K562 (cell line): ENCODE data around the gene DYNC1I1. TPM values are rescaled to one million over a fixed set of nuclear protein-coding genes. Genes with fewer than 3 reads are reported as not detected.

Experiments
- ATAC-seq: fragments of 200-7000 bp; cut with Tn5 transposase; 3 replicates; pipeline ENCODE4 v1.9.1; 2020; ENCODE audit warnings: moderate library complexity
- BruUV-seq: library from RNA; stranded (reverse); fragments of 400-500 nt; replicated peaks from 2 replicates; lab custom pipeline; 2021; lab: Mats Ljungman, UMichigan
- CTCF ChIA-PET: fragments of 300-600 bp; formaldehyde crosslinking; extraction: SDS; loops from one replicate; lab custom pipeline; 2021; ENCODE audit warnings: low intra/inter-chr PET ratio; lab: Yijun Ruan, JAX
- POLR2A ChIA-PET: fragments of 300-600, 350-650 bp; sonication (Branson Sonifier 250); formaldehyde crosslinking; extraction: SDS; loops from one replicate; lab custom pipeline; 2021; ENCODE audit warnings: antibody characterized with exemption, inconsistent platforms; lab: Yijun Ruan, JAX
- DNase-seq, 4 experiments: peaks; one replicate each; pipeline versions ENCODE4 v3.0.0 to v3.0.0-alpha.2; 2011 to 2018; ENCODE audit warnings: low spot score in 3 of 4, mixed read lengths in 3 of 4; ENCODE audit errors: extremely low read depth in 1 of 4
- FAIRE-seq: peaks from 2 replicates; lab custom pipeline; 2011; peaks lifted over from hg19 to GRCh38; lab: Jason Lieb, UNC
- H2AFZ ChIP-seq: 2 replicates; pipeline ENCODE4 v1.6.0; 2011; ENCODE audit warnings: low read depth, low read length, control low read depth, inconsistent platforms
- H3K27ac ChIP-seq: fragments of 200-600 bp; 3 replicates; pipeline ENCODE4 v1.8.0; 2011; ENCODE audit warnings: low read depth, mild to moderate bottlenecking, control low read depth, inconsistent platforms, low read length, moderate library complexity, mixed read lengths; ENCODE audit errors: extremely low read depth
- H3K27me3 ChIP-seq, 2 experiments: fragments of 300-600 bp in 1 of 2; 2 replicates in 1 of 2; 3 replicates in 1 of 2; pipeline versions ENCODE4 v1.6.0 to v1.8.0; 2011; ENCODE audit warnings: inconsistent platforms in 2 of 2, low read length in 2 of 2, mild to moderate bottlenecking in 1 of 2, mixed read lengths in 1 of 2, moderate library complexity in 1 of 2; ENCODE audit not compliant: control insufficient read depth in 2 of 2, insufficient read depth in 2 of 2
- H3K36me3 ChIP-seq: fragments of 300-600 bp; 3 replicates; pipeline ENCODE4 v1.8.0; 2011; ENCODE audit warnings: mild to moderate bottlenecking, low read length, inconsistent platforms; ENCODE audit not compliant: control insufficient read depth, insufficient read depth
- H3K4me1 ChIP-seq, 2 experiments: fragments of 200-600 bp in 1 of 2; replicated peaks in 1 of 2; 2 replicates in 1 of 2; 3 replicates in 1 of 2; pipeline versions ENCODE4 v1.5.1 to v1.8.0; 2011; ENCODE audit warnings: inconsistent platforms in 2 of 2, low read length in 2 of 2, mild to moderate bottlenecking in 1 of 2, mixed read lengths in 1 of 2, moderate library complexity in 1 of 2; ENCODE audit not compliant: control insufficient read depth in 2 of 2, insufficient read depth in 2 of 2
- H3K4me2 ChIP-seq: 2 replicates; pipeline ENCODE4 v1.6.1; 2011; ENCODE audit warnings: low read length, control low read depth, inconsistent platforms, mixed read lengths; ENCODE audit not compliant: insufficient read depth
- H3K4me3 ChIP-seq: fragments of 200-600 bp; sonication (generic), shearing (Covaris generic); 2 replicates; pipeline ENCODE4 v1.5.1; 2016; ENCODE audit warnings: control low read depth, inconsistent platforms
- H3K79me2 ChIP-seq: fragments of 200-600 bp; 3 replicates; pipeline ENCODE4 v1.8.0; 2011; ENCODE audit warnings: low read length, inconsistent platforms; ENCODE audit not compliant: control insufficient read depth, insufficient read depth
- H3K9ac ChIP-seq, 2 experiments: 2 replicates each; pipeline versions ENCODE4 v1.6.0 to v1.6.1; 2011; ENCODE audit warnings: low read depth in 2 of 2, low read length in 2 of 2, control low read depth in 1 of 2, inconsistent platforms in 1 of 2, mild to moderate bottlenecking in 1 of 2, mixed read lengths in 1 of 2; ENCODE audit not compliant: insufficient read depth in 1 of 2
- H3K9me1 ChIP-seq: one replicate; pipeline ENCODE4 v1.6.0; 2011; ENCODE audit warnings: inconsistent platforms, mild to moderate bottlenecking, low read length, moderate library complexity; ENCODE audit not compliant: control insufficient read depth, insufficient read depth
- H3K9me3 ChIP-seq: replicated peaks from 2 replicates; pipeline ENCODE4 v1.5.1; 2011; ENCODE audit warnings: low read depth, low read length, inconsistent platforms; ENCODE audit not compliant: control insufficient read depth, insufficient read depth
- H4K20me1 ChIP-seq: replicated peaks from 2 replicates; pipeline ENCODE4 v1.6.1; 2011; ENCODE audit warnings: low read length, inconsistent platforms, mixed read lengths; ENCODE audit not compliant: control insufficient read depth, insufficient read depth
- CREB1 ChIP-seq, 2 experiments: sonication (generic) in 1 of 2; formaldehyde crosslinking in 1 of 2; IDR thresholded peaks; 2 replicates each; pipeline versions ENCODE4 v1.6.1 to v1.8.0; 2012 to 2022; ENCODE audit warnings: inconsistent platforms in 1 of 2, mild to moderate bottlenecking in 1 of 2, missing genetic modification reagents in 1 of 2, moderate library complexity in 1 of 2
- ILK ChIP-seq: fragments of 450-650 bp; IDR thresholded peaks from 2 replicates; pipeline ENCODE4 v1.6.1; 2016; ENCODE audit warnings: missing genetic modification characterization, low read depth, mild to moderate bottlenecking, missing compliant biosample characterization, moderate library complexity, borderline replicate concordance
- MTF1 ChIP-seq: fragments of 250-450 bp; sonication (Bioruptor Pico); IDR thresholded peaks from 2 replicates; pipeline ENCODE4 v1.9.0; 2021; ENCODE audit warnings: moderate library complexity, mild to moderate bottlenecking, inconsistent platforms, borderline replicate concordance
- NFXL1 ChIP-seq: fragments of 450-650 bp; formaldehyde crosslinking; IDR thresholded peaks from 2 replicates; pipeline ENCODE4 v1.4.0; 2021; ENCODE audit warnings: mild to moderate bottlenecking
- POLR2A ChIP-seq: fragments of 450-650 bp; conservative IDR thresholded peaks from 2 replicates; pipeline ENCODE4 v1.6.1; 2016
- PTRF ChIP-seq: fragments of 450-650 bp; IDR thresholded peaks from 2 replicates; pipeline ENCODE4 v1.6.1; 2016; ENCODE audit warnings: mild to moderate bottlenecking, missing genetic modification characterization, missing compliant biosample characterization
- RBM25 ChIP-seq: fragments of 200-400 bp; formaldehyde crosslinking; IDR thresholded peaks from 2 replicates; pipeline ENCODE4 v1.6.1; 2018; ENCODE audit warnings: low read length, low read depth, moderate library complexity; ENCODE audit not compliant: severe bottlenecking
- SNIP1 ChIP-seq: fragments of 450-650 bp; IDR thresholded peaks from 2 replicates; pipeline ENCODE4 v1.7.1; 2017; ENCODE audit warnings: low read depth, mild to moderate bottlenecking
- SREBF1 ChIP-seq: fragments of 150-350 bp; IDR thresholded peaks from 2 replicates; pipeline ENCODE4 v1.6.1; 2014; ENCODE audit warnings: antibody characterized with exemption, low read depth, low read length, borderline replicate concordance
- TBL1XR1 ChIP-seq, 2 experiments: IDR thresholded peaks; 2 replicates each; pipeline ENCODE4 v1.6.1; 2012; ENCODE audit warnings: improper control_type of control experiment in 2 of 2, low read length in 2 of 2, mild to moderate bottlenecking in 1 of 2
- TEAD1 ChIP-seq, 2 experiments: fragments of 450-650 bp in 1 of 2; sonication (generic) in 1 of 2; formaldehyde crosslinking; IDR thresholded peaks; 2 replicates each; pipeline versions ENCODE4 v1.4.0 to v1.8.0; 2020 to 2022; ENCODE audit warnings: mild to moderate bottlenecking in 2 of 2, missing genetic modification reagents in 1 of 2
- ZBTB1 ChIP-seq: sonication (generic); formaldehyde crosslinking; IDR thresholded peaks from 2 replicates; pipeline ENCODE4 v1.8.1; 2023; ENCODE audit warnings: missing genetic modification reagents, low read depth, mild to moderate bottlenecking, borderline replicate concordance
- ZNF146 ChIP-seq: IDR thresholded peaks from one replicate; pipeline ENCODE4 v1.6.1; 2018; ENCODE audit warnings: missing compliant biosample characterization; ENCODE audit not compliant: unreplicated experiment
- ZNF311 ChIP-seq: fragments of 250-450 bp; sonication (Bioruptor Pico); IDR thresholded peaks from 2 replicates; pipeline ENCODE4 v1.4.0; 2020; ENCODE audit warnings: mild to moderate bottlenecking, moderate library complexity
- ZNF354B ChIP-seq: fragments of 250-450 bp; sonication (Bioruptor Pico); IDR thresholded peaks from 2 replicates; pipeline ENCODE4 v1.4.0; 2020
- ZNF79 ChIP-seq: fragments of 250-450 bp; sonication (Bioruptor Pico); IDR thresholded peaks from 2 replicates; pipeline ENCODE4 v1.4.0; 2020; ENCODE audit warnings: low read depth, mild to moderate bottlenecking, moderate library complexity
- ZNF830 ChIP-seq: fragments of 250-450 bp; sonication (Bioruptor Pico); IDR thresholded peaks from 2 replicates; pipeline ENCODE4 v1.5.0; 2021; ENCODE audit warnings: mild to moderate bottlenecking
- WGBS: fragments of 100-300 bp; shearing (Covaris generic); methylation state at CpG from one replicate; pipeline ENCODE4 v1.1.6; 2016; ENCODE audit warnings: low coverage, mixed read lengths; ENCODE audit not compliant: insufficient coverage; ENCODE audit errors: missing lambda C conversion rate; 5-methylcytosine and 5-hydroxymethylcytosine counted together
- in situ Hi-C: fragments of 300-500 bp; cut with MboI; formaldehyde crosslinking; loops from 4 replicates; pipeline ENCODE4 v1.15.0; 2018; ENCODE audit warnings: inconsistent platforms, mixed read lengths
- intact Hi-C: fragments of 100-400 bp; cut with micrococcal nuclease; formaldehyde crosslinking; loops from 2 replicates; pipeline ENCODE4 v1.14.2; 2022
- polyA plus RNA-seq, 8 experiments: library from polyadenylated mRNA; depleted of rRNA in 4 of 8; stranded (reverse) in 5 of 8; unstranded in 3 of 8; fragments of >200 nt; fragmentation: Nextera tagmentation in 2 of 8; fragmentation: Illumina TruSeq in 1 of 8; extraction: Ambion mirVana in 2 of 8; extraction: Trizol in 1 of 8; gene quantifications; 2 replicates each; pipeline versions ENCODE4 v1.2.1 to v1.2.3, GENCODE V29; 2011 to 2014; ENCODE audit warnings: inconsistent platforms in 1 of 8, missing spikeins in 1 of 8
- total RNA-seq, 7 experiments: library from RNA; depleted of rRNA in 6 of 7; stranded (reverse); fragments of >200 nt in 6 of 7; fragmentation: Illumina TruSeq in 2 of 7; extraction: Trizol in 2 of 7; gene quantifications; 2 replicates each; pipeline versions ENCODE4 v1.2.1 to v1.2.3, GENCODE V29; 2011 to 2021; ENCODE audit warnings: low replicate concordance in 1 of 7
- TF ChIP-seq, protein P1 (sequence below): sonication (generic); formaldehyde crosslinking; IDR thresholded peaks from 2 replicates; pipeline ENCODE4 v1.8.0; 2022; ENCODE audit warnings: missing genetic modification reagents, mild to moderate bottlenecking, borderline replicate concordance
- TF ChIP-seq, protein P2 (sequence below): fragments of 450-650 bp; IDR thresholded peaks from 2 replicates; pipeline ENCODE4 v1.6.1; 2016; ENCODE audit warnings: missing biosample characterization, missing genetic modification characterization
- TF ChIP-seq, protein P3 (sequence below): fragments of 250-450 bp; sonication (Bioruptor Pico); IDR thresholded peaks from 2 replicates; pipeline ENCODE4 v1.8.0; 2022; ENCODE audit warnings: inconsistent platforms, mild to moderate bottlenecking, moderate library complexity, borderline replicate concordance

DYNC1I1 gene
- total and polyA plus RNA-seq, 9 of the 15 experiments (the other 6 are each of a cell fraction or from before 2014, with no cell fraction given): 0.22 to 1.5 (median 0.44) TPM

DNA sequence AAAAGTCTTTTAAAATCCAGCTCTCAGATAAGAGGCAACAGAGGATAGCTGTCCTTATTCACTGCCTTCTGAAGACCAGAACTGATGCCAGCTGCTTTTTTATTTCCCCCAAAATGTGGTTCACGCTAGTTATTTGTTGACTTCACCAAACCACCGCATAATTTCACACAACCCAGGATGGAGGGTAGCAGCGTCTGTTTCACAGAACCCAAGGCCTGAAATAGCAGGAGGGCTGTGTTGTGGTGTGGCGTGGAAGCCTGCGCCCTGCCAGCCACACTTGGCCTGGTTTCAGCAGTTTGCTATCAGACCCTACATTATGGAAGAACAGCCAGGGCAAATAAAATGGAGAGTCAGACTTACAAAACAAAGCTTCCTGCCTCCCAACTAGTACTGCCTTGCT lies 155.4 kb downstream of the DYNC1I1 start (continued):
- TF ChIP-seq TEAD1 (CRISPR knock-in tag; IDR thresholded peaks at IDR 0.05) (no peak), PTRF (tag) (no peak), RBM25 (no peak), ZNF79 (CRISPR knock-in tag) (no peak), MTF1 (CRISPR knock-in tag) (no peak), SNIP1 (no peak), SREBF1 (no peak), ZNF311 (CRISPR knock-in tag) (no peak)
- TF ChIP-seq, protein P1, sequence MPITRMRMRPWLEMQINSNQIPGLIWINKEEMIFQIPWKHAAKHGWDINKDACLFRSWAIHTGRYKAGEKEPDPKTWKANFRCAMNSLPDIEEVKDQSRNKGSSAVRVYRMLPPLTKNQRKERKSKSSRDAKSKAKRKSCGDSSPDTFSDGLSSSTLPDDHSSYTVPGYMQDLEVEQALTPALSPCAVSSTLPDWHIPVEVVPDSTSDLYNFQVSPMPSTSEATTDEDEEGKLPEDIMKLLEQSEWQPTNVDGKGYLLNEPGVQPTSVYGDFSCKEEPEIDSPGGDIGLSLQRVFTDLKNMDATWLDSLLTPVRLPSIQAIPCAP (CRISPR knock-in tag): no peak

DNA sequence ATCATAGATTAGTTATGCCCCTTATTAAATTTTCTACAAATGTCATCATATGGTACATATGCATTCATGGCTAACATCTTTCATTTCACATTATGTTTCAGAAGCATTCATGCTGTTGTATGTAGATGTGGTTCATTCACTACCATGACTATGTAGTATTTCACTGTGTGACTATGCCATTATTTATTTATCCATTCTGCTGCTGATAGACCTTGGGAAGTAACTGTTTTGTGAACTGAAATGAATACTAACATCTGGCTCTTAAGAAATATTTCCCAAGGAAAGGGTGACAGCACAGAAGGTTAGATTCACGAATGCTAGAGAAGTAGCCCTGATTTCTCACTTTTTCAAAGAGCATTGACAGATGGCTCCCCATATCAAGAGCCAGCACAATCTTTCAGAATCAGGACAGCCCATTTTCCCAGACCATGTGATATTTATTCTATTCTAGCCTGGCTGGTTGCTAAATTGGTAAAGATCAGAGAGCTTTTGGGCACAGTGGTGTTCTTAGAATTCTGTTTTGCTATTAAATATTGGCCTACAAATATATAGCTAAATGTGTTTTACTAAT lies 157.4 kb downstream of the DYNC1I1 start:
- H4K20me1 ChIP-seq: no peaks in the 10 kb centered on the region
- no peak for FAIRE-seq
- CTCF ChIA-PET: no interaction called here
- no peak overlapping the region for H3K4me2 ChIP-seq
- no peaks in the 10 kb centered on the region for H3K36me3 ChIP-seq
- WGBS: 0% methylated on average over 1 of the region's 1 CpG
- no peaks in the 10 kb centered on the region for H3K79me2 ChIP-seq
- POLR2A ChIA-PET: interaction anchor here (0.9 kb wide), 1 partner anchor 1002 kb away, joined by 3 read pairs; no protein-coding TSS in a partner anchor
- H3K4me1 ChIP-seq: no peaks in the 10 kb centered on the region
- H3K9me3 ChIP-seq: no peaks in the 10 kb centered on the region
- no peak overlapping the region for H2AFZ ChIP-seq
- DNase-seq: no peak
- ATAC-seq: no peak
- no peak overlapping the region for H3K9ac ChIP-seq
- H3K9me1 ChIP-seq: no peaks in the 10 kb centered on the region
- in situ Hi-C loops (no loop called here), intact Hi-C loops (no loop called here)
- H3K27ac ChIP-seq: no peak overlapping the region
- H3K4me3 ChIP-seq: no peak overlapping the region
- peaks cover 0 to 3% of the 10 kb centered on the region in 2 experiments; a peak in 2 of 5 replicates for H3K27me3 ChIP-seq
- no TSS peak for BruUV-seq
- TF ChIP-seq, protein P2, sequence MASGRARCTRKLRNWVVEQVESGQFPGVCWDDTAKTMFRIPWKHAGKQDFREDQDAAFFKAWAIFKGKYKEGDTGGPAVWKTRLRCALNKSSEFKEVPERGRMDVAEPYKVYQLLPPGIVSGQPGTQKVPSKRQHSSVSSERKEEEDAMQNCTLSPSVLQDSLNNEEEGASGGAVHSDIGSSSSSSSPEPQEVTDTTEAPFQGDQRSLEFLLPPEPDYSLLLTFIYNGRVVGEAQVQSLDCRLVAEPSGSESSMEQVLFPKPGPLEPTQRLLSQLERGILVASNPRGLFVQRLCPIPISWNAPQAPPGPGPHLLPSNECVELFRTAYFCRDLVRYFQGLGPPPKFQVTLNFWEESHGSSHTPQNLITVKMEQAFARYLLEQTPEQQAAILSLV (tag): no peak
- TF ChIP-seq ZNF830 (no peak), POLR2A (no peak), ZNF146 (CRISPR knock-in tag) (no peak), NFXL1 (CRISPR knock-in tag) (no peak), CREB1 (IDR thresholded peaks at IDR 0.05) (no peak), CREB1 (CRISPR knock-in tag; IDR thresholded peaks at IDR 0.05) (no peak), TBL1XR1 (IDR thresholded peaks at IDR 0.05; ENCODE audit: low read length in 2 of 2) (no peak), ZNF354B (CRISPR knock-in tag) (no peak), ZBTB1 (CRISPR knock-in tag) (no peak), ILK (tag) (no peak)
- TF ChIP-seq, protein P3, sequence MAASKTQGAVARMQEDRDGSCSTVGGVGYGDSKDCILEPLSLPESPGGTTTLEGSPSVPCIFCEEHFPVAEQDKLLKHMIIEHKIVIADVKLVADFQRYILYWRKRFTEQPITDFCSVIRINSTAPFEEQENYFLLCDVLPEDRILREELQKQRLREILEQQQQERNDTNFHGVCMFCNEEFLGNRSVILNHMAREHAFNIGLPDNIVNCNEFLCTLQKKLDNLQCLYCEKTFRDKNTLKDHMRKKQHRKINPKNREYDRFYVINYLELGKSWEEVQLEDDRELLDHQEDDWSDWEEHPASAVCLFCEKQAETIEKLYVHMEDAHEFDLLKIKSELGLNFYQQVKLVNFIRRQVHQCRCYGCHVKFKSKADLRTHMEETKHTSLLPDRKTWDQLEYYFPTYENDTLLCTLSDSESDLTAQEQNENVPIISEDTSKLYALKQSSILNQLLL (CRISPR knock-in tag): no peak
